NCI-H526 treated with DMSO at 0.1 percent for 48 hours (cell line): ENCODE data around the gene COTL1.

Experiments
- DNase-seq: peaks from one replicate; lab custom pipeline; 2025; lab: John Stamatoyannopoulos, UW

COTL1 gene

DNA sequence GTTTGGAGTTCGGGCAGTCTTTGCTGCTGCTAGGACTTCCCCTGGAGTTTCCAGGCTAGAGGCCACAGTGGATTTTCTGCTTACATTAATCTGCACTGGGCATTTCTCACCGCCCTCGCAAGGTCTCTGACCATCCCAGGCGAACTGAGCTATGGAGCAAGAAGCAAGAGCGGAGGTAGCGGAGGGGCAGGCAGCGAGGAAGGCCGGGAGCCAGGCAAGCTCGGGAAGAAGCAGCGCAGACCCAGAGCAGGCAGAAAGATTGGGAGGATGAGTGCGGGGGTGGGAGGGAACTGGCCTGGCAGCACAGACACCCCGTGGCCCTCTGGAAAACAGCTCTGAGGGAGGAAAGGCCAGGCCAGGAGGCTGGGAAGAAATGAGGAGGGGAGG lies 3.8 kb downstream of the COTL1 start:
- DNase-seq: no peak

DNA sequence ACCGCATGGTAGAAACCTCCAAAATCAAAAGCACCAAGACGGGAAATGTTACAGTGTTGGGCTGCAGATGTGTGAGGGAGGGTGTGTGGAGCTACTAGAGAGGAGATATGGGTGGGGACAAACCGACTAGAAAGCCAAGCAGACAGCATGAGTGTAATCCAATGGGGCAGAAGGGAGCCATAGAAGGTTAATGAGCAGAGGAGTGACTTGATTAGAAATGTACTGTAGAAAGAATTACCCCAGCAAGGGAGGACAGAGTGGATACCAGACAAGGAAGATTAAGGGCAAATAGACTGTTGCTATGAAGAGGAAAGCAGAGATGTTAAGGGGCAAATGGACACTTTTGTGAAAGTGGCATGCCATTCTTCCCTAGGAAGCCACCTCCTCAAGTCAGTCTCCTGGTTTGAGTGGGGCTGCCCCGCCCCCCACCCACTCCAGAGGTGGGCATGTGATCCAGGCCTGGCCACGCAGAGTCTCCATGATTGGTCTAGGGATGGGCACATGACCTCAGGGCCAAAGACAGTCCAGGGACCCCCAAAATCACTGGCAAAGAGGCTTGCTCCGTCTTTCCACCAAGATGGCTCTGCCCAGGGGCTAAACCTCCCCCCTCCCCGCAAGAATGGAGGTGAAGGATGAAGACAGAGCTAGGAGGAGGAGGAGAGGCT lies 4.3 kb downstream of the COTL1 start:
- no peak for DNase-seq

DNA sequence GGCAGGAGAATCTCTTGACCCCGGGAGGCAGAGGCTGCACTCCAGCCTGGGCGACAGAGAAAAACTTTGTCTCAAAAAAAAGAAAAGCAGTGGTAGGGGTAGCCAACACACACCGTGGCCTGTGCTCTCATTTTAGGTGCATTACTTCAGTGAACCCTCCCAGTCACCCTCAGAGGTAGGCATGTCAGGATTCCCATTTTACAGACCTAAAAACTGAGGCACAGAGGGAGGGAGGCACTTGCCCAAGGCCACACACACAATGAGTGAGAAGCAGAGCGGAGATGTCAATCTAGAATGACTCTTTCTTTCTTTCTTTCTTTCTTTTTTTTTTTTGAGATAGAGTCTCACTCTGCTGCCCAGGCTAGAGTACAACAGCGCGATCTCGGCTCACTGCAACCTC lies 5.2 kb downstream of the COTL1 start:
- DNase-seq: no peak

DNA sequence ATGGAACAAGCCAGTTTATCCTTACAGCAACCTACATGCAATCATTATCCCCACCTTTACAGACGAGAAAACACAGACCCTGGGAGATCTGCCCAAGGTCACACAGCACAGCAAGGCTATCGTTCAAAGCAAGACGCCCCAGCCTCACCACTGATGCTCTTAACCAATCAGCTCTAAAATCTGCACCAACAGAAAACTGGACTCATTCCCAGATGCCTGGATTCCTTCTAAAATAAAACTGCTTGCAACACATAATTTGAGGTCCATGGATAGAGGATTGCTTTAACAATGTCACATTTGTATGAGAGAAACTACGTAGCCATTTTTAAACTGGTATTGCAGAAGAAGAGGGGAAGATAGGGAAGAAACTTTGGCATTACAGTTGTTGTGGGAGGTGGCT lies 6.8 kb downstream of the COTL1 start:
- DNase-seq: no peak

DNA sequence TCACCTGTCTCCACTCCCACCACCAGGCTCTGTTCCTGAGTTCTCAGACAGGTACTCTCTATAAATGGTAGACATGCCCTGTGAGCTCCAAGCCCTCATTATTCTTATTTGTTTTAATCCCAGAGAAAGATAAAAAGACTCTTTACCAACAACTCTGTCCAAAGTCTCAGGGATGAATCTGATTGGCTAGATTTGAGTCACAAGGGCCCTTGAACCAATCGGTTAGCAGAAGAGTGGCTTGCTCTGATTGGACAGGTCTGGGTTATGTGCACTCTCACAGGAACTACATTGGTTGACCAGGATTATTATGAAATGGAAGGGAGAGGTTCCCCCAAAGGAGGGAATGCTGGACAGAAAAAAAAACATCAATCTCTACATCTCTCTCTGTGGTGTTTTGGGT lies 7.5 kb downstream of the COTL1 start:
- DNase-seq: no peak

DNA sequence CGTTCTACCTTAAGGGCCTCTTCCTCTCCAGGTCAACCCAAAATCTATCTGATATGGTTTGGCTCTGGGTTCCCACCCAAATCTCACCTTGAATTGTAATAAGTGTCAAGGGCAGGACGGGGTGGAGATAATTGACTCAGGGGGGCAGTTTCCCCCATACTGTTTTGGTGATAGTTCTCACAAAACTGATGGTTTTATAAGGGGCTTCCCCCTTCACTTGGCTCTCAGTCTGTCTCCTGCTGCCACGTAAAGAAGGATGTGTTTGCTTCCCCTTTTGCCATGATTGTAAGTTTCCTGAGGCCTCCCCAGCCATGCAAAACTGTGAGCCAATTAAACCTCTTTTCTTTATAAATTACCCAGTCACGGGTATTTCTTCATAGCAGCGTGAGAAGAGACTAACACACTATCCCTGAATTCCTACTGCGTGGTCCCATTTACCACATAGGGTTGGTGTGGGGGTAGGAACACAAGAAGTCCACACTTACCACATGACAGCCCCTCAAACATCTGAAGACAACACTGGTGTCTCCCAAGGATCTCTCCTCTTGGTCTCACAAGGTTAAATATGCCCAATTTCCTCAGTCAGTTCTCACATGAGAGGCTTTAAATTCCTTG lies 8.2 kb downstream of the COTL1 start:
- no peak for DNase-seq

DNA sequence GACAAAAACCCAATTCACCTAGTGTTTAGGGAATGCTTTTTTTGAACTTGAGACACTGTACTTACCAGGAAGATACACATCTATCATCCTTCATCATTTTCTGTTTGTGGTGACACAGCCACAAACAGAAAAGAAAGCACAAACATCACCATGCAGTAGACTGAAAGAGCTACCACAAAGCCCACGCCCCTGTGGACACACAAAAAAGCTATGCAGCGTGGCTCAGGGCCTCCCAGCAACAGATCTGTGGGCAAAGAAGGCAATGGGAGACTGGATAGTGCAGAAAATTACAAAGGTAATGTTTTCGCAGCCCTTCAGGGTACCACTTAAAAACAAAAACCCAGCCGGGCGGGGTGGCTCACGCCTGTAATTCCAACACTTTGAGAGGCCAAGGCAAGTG lies 9.6 kb downstream of the COTL1 start:
- no peak for DNase-seq

DNA sequence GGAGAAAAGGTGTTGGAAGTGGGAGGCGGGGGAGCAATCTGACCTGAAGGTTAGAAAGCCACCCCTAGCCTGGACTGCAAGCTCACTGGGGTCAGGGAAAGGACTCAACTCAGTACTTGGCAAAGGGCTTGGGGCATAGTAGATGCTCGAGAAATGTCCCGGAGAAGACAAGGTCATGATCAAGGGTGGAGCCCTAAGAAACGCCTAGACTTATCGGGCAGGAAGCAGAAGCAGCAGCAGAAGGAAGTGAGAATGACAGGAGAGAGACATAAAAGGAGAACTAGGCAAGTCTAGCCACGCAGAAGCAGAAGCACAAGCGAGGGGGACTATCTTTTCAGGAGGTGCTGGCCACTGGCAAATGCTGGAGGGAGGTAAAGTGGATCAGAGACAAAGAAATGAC lies 10.2 kb downstream of the COTL1 start:
- no peak for DNase-seq

DNA sequence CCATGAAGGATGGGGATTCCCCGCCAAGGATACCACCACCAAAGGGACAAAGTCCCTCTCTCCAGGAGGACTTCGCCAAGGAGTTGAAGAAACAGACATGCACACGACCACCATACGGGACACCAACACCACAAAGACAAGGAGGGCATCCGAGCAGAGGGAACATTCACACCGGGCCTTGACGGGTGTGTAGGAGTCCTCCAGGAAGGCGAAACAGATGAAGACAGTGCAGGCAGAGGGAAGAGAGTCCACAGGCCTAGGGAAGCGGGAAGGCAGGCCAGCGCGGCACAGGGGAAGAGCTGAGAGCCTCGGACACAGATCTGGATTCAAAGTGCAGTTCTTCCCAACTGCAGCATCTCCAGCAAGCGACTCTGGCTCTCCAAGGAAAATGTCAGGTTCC lies 10.8 kb downstream of the COTL1 start:
- no peak for DNase-seq

DNA sequence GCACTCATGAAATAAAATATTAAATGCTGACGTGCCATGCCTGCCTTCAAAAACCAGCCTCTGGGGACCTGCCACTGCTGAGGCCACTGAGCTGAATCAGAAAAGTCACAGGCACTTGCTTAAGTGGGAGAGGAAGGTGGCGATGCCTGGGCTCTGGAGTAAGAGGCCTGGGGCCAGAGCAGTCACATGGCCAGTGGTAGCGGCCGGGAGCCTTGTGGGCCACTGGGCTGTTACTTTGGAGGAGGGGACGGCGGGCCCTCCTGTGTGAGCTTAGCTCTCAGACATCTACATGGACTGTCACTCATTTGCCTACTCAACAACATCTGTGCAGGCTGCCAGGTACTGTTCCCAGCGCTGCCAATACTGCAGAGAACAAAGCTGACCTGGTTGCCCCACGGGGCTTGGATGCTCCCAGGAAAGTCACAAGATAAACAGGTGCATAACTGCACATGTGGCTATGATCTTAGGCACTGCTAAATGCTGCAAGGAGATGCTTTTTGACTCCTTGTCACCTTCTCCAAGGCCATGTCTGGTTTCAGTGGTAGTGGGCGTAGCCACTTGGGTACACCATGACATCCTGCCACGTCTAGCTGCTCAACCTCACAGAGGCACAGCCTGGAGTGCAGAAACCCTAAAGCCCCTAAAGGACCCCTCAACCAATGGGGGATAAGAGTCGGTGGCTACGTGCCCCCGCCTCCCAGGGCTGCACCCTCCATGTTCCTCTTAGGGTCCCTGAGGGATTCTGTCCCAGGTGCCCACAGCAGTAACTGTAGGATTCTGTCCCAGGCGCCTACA lies 11.6 kb downstream of the COTL1 start:
- no peak for DNase-seq

DNA sequence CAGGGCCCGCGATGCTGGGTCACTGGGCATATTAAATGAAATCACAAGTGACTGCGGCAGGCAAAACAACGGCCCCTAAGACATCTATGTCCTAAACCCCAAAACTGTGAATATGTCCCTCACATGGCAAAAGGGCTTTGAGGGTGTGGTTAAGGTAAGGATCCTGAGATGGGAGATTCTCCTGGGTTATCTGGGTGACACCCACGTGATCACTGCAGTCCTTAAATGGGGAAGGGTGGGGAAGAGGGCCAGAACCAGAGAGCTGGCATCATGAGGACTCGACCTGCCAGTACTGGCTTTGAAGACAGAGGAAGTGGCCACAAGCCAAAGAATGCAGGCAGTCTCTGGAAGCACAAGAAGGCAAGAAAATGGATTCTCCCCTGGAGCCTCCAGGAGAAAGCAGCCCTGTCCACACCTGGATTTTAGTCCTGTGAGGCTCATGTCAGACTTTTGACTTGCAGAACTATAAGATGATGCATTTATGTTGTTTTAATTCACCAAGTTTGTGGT lies 12.5 kb downstream of the COTL1 start:
- DNase-seq: no peak

DNA sequence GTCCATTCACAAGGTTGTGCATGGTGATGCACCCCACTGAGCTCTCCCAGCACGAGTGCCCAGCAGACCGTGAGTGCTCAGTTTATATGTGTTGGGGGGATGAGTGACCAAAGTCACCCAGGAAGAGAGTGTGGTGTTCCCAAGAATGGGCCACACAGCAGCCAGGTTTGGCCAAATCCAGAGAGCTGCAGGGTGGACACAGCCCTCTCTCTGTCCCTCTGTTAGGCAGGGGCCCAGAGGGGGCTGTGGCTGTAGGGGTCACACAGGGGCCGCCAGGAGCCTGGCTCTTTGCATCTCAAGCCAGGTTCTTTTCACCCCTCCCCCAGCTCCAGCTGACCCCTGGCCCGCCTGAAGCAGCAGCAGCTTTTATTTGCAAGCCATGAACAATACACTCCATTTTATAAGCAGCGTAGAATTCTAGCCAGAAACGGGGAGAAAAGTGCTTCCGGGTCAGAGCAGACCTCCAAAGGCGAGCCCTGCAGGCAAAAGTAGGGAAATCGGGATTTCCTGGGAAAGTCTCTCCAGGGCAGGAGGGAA lies 13.3 kb downstream of the COTL1 start:
- no peak for DNase-seq

DNA sequence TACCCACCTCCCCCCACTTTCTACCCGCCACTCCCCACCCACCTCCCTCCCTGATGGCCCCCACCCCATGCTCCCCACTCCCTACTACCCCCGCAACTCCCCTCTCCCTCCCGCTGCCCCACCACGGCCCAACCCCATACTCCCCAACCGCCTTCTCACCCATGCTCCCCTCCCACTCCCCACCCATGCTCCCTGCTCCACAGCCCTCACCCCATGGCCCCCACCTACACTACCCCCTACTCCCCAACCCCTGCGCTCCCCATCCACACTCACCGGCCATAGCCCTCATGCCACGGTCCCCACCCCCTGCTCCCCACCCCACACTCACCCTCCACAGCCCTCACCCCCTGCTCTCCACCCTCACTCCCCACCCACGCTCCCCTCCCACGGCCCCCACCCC lies 13.9 kb downstream of the COTL1 start:
- DNase-seq: no peak

DNA sequence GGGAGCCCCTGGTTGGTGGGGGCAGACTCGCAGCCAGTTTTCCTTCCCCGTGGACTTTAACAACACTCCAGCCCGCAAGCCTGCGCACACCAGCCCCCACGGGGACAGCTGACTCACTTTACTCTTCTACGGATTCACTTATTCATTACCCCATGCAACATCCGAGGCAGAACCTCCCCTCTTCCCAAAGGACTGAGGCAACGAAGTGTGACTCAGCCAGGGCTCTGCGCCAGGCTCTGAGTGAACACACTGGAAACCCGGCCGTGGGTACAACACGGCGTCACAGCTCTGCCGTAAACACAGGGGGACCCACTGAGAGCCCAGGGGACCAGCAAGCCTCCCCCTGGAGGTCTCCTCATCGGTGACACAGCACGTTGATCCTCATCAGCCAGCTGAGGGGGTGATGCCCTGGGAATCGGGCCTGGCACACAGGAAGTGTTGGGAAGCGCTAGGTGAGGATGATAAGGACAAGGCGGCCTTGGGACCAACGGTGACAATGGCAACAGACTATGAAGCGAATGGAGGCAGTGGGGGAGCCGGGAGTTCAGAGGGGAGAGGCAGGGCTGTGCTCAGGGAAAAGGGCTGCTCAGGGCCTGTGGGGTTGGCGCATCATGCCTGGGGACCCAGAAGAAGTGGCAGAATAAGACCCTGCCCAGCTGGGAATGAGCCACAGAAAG lies 14.6 kb downstream of the COTL1 start:
- no peak for DNase-seq

DNA sequence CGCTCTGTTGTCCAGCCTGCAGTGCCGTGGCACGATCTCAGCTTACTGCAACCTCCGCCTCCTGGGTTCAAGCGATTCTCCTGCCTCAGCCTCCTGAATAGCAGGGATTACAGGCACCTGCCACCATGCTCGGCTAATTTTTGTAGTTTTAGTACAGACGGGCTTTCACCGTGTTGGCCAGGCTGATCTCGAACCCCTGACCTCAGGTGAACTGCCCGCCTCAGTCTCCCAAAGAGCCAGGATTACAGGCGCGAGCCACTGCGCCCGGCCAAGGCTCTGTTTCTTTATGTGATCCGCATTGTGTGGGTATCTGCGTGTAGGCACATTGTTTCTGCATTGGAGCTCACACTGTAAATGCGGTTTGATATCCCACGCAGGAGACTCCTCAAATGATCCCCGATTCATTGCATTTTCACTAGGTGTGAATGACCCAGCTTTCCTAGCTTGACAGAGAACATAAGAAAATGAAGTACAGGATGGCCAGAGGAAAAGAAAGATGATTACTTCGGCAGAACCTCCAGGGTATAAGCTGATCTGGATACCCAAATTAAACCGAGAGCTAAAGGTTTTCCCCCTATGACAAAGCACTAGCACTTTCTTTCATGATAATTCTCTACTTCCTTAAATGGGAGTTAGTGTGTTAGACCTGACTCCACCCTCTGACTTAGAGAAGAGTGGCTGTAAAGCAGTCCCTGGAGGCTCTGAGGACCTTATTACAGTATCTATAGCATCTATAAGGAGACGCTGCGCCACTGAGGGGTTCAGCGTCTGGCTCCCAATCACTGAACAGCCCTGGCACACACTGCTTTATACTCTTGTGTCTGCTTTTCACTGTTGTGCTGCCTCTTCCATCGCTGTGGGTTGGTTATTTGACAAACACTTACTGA lies 17.3 kb downstream of the COTL1 start:
- DNase-seq: no peak

DNA sequence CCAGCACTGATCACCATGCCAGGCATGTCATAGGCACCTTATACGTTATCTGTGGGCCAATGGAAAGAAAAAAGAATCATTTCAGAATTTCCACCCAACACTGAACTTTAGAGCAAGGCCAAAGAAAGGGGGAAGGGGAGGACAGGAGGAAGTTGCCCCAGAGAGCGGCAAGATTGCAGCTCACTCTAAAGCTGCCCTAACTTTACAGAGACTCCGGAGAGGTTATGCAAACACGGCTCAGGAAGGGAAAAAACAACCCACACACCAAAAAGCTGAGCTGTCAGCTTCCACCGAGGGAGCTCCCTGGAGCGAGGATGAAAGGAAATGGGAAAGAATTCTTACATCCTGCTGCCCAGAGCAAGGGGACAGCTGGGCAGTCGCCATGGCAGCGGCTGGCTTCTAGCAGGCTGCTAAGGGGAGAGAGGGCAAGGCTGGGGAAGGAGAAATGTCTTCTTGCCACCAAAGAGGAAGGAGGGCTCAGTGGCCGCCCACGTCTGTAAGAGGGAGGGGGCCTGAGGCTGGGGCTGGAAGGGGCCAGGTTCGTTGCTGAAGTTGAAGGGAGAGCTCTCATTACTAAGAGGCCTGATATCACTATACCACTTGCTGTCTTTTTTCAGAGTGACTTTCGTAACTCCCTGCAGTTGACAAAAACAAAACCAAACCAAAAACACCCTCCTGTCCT lies 18.2 kb downstream of the COTL1 start:
- DNase-seq: no peak

DNA sequence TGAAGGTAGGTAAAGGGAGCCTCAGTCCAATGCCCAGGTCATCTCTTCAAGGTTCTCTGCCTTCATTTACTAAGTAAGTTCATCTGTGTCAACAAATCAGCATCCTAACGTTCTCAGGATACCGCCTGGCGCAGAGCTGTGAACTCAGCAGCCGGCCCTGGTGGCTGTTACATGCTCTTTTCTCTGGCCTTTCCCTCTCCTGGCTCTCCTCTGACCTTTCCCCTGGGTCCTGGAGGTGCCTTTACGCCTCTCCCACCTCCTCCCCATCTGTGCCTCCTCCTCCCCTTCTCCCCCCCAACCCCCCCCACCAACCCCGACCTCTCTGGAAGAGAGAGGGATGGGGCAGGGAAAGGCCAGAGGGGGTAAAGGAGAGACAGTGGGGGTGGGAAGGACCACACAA lies 19.5 kb downstream of the COTL1 start:
- no peak for DNase-seq

DNA sequence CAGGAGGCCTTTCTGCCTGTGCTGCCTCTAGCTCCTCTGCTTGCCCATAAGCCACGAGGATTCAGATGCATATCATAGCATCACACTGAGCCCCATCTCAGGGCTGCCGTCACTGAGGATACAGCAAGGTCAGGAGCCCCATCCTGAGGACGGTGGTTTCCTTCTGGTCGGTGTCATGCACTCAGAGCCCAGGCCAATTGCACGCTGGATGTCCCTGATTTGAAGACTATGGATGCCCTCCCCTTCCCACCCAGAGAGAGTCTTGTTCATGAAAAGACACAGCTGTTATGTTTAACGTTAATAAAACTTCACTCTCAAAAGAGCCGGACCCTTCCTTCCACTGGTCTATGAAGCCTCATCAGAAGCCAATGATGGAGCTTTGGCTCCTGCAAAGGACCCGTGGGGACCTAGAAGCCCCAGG lies 19.9 kb downstream of the COTL1 start:
- no peak for DNase-seq

DNA sequence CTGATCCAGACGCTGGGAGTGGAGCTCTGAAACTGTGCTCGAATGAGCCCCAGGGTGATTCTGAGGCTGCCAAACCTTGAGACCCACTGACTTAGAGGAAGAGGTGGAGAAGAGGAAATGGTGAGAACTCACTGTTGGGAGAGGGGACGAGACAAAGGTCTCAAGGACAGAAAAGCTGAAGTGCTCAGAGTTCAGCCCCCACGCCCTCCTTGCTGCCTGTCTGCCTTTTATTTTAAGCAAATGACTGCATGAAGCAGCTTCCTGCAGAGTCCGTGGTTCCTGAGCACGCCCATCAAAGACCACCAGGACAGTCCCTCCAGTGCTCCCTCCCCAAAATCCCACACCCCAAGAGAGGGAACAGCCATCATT lies 20.4 kb downstream of the COTL1 start:
- no peak for DNase-seq

DNA sequence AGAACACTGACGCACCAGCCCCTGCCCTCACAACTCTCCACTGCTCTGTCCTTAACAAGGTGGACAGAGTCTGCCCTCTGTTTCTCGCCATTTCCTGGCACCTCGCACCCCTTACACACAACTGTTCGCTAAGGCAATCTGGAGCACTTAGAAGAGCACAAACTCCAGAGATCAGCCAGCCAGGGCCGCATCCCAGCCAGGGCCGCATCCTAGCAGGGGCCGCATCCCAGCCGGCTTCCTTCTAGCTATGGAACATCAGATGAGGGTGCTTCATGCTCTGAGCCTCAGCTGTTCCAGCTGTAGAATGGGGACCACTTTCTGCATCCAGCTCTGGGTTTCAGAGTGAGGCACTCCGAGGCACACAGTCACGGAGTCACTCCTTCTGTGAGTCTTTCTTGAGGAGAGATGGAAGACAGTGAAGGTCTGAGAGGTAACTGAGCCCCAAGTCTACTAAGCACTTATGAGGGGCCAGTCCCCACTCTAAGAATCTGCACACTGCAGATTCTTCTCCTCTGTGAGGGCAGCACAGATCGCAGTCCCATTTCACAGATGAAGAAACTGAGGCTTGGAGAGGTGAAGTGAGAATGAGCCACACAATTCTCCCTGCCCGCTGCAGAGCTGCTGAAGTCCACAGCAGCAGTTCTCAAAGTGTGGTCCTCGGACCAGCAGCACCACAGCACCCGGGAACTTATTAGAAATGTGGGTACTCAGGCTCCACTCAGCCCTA lies 20.9 kb downstream of the COTL1 start:
- no peak for DNase-seq
